ENCODE measurements around the gene MEX3A.

GRCh38 chr1:156095906-156096508 lies 13.7 kb upstream of the MEX3A start:
- TF ChIP-seq CTCF (IDR thresholded peaks at IDR 0.05; ENCODE audit: low read depth, low read length, poor library complexity, severe bottlenecking) (no peak), EZH2phosphoT487 (IDR thresholded peaks at IDR 0.05; ENCODE audit: borderline replicate concordance, low read length) (no peak)
